Skeletal muscle cell (primary cell): ENCODE results near the gene RPL41.

ENCODE experiments used
- DNase-seq: peaks from one replicate; pipeline ENCODE4 v3.0.0-alpha.2; 2010; ENCODE audit warnings: low read depth
- H3K4me3 ChIP-seq: 2 replicates; pipeline ENCODE4 v1.5.1; 2011; ENCODE audit warnings: low read depth, mild to moderate bottlenecking, control low read depth, low read length, moderate library complexity

Gene RPL41

DNA sequence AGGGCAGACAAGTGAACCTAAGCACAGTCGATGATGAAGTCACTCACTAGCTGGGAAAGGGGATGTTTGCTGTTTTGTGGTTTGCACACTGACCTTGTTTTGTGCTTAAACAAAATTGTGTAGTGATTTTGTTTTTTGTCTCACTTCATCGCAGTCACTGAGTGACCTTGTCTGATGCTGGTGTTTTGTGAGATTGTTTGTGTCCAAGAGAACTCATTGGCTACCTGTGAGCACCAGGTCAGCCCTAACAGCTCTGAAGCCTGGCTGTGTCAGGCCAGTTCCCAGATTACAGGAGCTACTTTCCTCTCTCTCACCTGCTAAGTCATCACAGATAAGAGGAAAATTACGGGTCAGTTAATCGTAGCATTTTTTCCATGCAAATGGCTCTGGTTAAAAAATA is 7.7 kb downstream of the RPL41 start:
- no peak overlapping the region for H3K4me3 ChIP-seq
- DNase-seq: no peak

DNA sequence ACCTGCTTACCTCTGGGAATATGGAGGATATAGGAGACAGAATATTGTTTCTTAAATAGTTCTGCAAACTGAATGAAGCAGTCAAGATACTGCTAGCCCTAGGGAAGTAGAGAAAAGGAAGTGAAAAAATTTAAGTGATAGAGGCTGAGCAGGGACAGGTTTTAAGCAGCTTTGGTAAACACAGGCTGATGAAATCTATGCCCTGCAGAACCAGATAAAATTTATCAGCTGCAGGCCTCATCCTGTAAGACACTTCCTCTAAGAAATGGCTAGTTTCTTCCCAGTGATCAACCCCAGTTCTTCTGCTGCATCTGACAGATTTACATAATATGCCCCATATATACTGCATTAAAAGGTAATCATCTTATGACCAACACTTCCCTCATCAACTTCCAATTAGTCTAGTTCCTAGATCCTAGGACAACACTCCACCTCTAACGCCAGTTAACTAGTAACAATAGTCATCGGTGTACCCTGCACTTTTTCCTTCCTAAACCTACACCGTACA is 10.4 kb downstream of the RPL41 start:
- no peak overlapping the region for H3K4me3 ChIP-seq
- no peak for DNase-seq

DNA sequence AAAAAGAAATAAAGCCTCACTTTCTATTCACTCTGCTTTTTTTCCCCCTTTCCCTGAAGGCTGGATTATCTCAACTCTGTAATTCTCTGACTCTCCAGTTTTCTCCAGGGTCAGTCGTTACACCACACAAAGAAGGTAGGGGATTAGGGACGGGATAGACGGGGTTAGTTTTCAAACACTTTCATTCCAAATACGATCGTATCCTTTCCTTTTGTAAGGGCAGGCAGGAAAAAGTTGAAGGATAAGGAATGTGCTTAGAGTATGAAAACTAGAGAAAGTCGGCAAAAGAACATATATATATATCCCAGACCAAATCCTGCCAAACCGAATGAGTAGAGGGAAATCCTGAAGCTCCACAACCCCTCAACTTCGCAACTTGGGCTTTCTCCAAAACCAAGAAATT is 11.1 kb downstream of the RPL41 start:
- no peak for DNase-seq
- H3K4me3 ChIP-seq: peak overlapping the region; percentile 97

DNA sequence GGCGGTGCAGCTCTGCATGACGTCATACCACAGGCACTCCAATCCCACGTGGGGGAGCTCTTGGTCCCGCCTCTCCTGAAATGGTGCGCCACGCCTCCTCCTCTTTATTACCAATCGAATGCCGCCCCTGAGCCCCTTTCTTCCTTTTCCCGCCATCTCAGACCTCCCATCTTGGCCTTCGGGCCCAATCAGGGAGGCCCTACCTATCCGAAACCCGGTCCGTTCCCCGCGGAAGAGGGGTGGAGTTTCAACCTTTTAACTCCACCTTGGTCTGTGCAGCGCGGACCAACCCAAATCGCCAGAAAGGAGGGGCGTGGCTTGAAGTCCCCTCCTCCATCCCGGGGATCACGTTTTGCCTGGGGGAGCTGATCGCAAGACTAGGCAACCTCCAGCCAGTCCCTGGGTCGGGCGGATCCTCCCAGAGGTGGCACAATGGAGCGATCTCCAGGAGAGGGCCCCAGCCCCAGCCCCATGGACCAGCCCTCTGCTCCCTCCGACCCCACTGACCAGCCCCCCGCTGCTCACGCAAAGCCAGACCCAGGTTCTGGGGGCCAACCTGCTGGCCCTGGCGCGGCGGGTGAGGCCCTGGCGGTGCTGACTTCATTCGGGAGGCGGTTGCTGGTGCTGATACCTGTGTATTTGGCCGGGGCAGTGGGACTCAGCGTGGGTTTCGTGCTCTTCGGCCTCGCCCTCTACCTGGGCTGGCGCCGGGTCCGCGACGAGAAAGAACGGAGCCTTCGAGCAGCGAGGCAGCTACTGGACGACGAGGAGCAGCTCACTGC is 11.6 kb downstream of the RPL41 start, which contains the start of gene ESYT1:
ESYT1 (plus strand) TSS at position 380 of the 782 bp plus-strand sequence; CDS start at position 433, 53 bp downstream.
- DNase-seq: peak; percentile 99
- peak within 1 kb of the TSS; percentile 97 for H3K4me3 ChIP-seq

DNA sequence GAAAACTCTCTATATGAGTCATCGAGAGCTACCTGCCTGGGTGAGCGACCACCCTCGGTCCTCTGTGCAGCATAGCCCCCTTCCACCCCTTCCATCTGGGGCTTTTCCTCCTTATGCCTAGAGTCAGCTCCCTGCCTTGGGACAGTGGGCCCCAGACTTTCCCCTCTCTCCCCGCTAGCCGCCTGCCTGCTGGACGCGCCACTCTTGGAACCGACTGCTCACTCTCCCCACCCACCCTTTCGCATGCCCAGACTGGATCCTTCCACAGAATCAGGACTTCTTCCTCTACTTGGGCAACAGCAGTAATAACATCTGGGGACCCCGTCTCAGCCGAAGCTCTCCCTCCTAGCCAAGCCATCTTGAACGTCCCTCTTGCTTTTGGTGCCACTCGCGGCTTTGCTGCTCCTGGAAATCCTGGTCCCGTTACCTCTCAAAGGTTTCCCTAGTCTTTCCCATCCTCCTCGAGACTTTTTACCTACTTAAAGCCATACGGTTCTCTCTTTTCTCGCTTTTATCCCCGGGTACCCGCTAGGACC is 12.3 kb downstream of the RPL41 start:
- H3K4me3 ChIP-seq: peak overlapping the region; percentile 97
- DNase-seq: no peak

DNA sequence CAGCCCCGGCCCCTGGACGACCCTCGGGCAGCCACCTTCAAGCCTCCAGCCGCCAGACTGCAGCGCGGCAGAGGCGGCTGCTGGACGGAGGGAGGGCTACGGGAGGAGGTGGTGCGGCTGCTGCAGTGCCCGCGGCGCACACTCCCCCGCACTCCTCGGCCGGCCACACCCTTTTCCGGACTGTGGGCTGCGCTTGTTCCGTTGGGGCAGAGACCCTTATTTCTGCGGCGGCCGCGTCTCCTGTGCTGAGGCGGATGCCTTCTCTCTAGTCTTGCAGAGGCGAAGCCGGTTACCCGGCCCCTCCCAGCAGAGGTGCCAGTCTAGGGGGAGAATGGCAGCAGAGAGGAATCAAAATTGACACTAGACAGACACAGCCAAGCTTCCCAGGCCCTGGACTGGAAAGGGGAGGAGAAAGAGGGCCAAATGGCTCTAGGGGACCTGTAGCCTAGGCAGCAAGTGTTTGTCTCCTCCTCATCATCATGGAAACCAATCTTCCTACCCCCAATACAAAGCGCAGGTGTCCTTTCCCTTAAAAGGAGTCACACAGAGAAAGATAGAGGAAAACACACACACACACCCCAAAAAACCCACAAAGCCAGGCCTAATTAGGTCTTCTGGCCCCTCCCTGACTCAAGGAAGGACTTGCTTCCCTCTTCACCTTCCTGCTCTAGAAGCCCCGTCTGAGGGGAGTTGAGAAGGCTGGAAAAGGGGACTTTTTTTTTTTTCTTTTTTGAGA is 12.9 kb downstream of the RPL41 start:
- DNase-seq: no peak
- peak overlapping the region; percentile 97 for H3K4me3 ChIP-seq

DNA sequence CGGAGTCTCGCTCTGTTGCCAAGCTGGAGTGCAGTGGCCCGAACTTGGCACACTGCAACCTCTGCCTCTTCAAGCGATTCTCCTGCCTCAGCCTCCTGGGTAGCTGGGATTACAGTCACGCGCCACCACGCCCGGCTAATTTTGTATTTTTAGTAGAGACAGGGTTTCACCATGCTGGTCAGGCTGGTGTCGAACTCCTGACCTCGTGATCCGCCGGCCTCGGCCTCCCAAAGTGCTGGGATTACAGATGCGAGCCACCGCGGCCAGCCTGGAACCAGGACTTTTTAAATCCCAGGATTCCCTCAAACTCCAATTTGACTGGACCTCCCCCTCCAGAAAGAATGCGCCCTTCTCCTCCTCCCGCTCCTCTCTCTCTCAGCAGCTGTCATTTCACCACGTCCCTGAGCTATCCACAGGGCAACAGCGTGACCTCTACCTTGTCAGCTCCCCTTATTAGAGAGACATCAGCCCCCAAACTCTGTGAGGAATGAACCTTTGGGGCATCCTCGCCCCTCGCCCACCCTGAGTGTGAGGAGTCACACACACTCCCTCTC is 13.6 kb downstream of the RPL41 start:
- H3K4me3 ChIP-seq: peak overlapping the region; percentile 97

DNA sequence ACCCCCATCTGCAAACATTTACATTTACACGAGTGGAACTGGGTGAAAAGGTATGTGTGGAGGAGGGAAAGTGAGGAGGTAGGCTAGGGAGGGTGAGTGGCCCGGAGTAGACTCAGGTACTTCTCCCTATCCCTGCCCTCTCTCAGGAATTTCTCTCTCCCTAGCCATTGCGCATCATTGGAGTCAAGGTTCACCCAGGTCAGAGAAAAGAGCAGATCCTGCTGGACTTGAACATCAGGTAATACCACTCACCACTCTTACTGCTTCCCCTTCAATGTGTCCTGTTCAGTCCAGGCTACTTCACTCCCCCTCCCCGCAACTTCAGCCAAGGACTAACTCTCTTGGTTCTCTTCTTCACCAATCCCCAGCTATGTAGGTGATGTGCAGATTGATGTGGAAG is 14.4 kb downstream of the RPL41 start:
- no peak for DNase-seq
- no peak overlapping the region for H3K4me3 ChIP-seq

More for the DNA sequence above, 13.6 kb downstream of the RPL41 start:
- DNase-seq: no peak

DNA sequence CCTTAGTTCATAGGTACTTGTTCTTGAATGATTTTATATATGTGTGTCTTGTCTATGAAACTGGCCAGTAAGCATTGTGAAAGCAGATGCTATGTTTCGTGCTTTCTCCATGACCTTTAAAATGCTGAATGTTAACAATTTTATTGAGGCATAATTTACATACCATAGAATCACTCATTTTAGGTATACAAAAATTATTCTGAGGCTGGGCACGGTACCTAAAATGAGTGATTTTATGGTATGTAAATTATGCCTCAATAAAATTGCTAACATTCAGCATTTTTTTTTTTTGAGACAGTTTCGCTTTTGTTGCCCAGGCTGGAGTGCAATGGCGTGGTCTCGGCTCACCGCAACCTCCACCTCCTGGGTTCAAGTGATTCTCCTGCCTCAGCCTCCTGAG is 18.5 kb downstream of the RPL41 start:
- DNase-seq: no peak
- H3K4me3 ChIP-seq: no peak overlapping the region

DNA sequence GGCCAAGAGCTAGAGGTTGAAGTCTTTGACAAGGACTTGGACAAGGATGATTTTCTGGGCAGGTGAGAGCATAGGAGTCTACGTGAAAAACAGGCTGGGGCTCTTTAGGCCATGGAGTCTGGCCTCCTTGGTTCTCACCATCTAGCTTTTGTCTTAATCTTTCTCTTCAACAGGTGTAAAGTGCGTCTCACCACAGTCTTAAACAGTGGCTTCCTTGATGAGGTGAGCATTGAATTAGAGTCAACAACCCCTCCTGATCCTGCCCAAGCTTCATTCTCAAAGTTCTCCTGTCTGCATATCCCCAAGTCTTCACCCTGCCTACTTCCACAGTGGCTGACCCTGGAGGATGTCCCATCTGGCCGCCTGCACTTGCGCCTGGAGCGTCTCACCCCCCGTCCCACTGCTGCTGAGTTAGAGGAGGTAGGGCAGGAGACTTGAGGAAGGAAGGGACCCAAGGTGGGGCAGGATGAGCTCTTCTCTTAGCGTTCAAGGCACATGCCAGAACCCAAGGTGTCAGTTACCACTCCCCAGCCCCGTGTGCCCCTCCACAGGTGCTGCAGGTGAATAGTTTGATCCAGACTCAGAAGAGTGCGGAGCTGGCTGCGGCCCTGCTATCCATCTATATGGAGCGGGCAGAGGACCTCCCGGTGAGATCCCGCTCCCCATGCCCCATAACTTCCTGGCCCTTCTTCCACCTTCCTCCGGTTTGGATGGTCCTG is 21.6 kb downstream of the RPL41 start:
- DNase-seq: no peak
- H3K4me3 ChIP-seq: no peak overlapping the region

DNA sequence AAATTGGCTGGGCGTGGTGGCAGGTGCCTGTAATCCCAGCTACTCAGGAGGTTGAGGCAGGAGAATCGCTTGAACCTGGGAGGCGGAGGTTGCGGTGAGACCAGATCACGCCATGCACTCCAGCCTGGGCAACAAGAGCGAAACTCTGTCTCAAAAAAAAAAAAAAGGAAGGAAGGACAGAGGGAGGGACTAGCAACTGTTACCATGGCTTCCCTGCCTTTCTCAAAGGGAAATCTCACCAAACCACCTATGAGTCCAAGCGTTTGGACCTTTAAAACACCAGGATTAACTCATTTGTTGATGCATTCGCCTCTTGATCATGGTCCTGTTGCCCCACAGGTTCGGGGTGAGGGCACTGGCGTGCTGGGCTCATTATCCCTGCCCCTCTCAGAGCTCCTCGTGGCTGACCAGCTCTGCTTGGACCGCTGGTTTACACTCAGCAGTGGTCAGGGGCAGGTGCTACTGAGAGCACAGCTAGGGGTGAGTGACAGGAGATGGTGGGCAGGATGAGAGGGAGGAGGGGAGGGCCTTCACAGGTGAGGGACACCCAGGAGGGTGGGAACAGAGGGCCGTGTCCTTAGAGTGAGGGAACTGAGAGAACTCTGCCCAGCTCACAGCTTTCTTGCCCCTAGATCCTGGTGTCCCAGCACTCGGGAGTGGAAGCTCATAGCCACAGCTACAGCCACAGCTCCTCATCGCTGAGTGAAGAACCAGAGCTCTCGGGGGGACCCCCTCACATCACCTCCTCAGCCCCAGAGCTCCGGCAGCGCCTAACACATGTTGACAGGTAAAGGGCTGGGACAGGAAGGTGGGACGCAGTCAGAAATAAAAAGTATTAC is 25.7 kb downstream of the RPL41 start:
- no peak for DNase-seq
- no peak overlapping the region for H3K4me3 ChIP-seq

DNA sequence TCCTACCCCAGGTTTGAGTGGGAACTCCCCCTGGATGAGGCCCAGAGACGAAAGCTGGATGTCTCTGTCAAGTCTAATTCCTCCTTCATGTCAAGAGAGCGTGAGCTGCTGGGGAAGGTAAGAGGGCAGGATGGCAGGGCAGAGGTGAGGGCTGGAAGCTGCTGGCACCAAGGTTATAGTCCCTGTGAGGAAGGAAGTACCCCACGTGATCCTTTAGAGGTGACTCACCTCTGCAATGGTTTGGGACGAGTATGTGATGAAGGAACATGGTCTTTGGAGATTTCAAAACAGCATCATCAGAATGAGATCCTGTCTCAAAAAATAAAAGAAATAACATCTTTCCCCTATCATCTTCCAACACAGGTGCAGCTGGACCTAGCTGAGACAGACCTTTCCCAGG is 26.8 kb downstream of the RPL41 start:
- no peak overlapping the region for H3K4me3 ChIP-seq
- no peak for DNase-seq

DNA sequence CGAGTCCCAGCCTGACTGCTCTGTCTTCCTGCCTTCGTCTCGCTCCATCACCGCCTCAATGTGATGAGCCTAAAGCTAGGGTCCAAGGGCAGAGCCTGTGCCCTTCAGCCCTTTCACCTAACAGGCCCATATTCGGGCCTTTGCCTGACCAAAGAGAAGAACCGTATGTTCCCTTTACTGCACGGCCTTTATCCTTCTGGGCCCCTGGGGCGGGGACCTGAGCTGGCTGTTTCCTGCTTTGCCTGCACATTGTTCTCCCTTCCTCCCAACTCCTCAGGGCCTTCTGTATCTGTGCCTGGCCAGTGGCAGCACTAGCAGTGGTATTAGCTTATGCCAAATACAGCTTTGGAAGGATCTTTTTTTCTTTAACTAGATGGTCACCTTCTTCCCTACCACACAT is 27.4 kb downstream of the RPL41 start:
- DNase-seq: no peak
- H3K4me3 ChIP-seq: no peak overlapping the region

DNA sequence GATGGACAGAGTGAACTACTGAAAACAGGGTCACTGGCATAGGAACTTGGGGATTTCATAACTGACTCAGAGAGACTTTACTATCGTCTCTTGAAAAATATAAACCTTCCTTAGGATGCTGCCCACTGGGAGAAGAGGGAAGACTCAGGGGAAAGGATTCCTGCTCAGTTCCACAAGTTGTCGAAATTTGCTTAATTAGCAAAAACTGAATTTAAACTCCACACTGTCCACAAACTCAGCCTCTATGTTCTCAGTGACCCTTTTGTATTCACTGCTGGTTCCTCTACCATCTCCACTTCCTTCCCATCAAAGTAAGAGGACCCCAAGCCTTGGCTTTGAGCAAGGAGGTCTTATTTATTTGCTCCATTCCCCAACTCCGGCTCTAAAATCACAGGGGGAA is 28.8 kb downstream of the RPL41 start:
- no peak overlapping the region for H3K4me3 ChIP-seq
- DNase-seq: no peak

DNA sequence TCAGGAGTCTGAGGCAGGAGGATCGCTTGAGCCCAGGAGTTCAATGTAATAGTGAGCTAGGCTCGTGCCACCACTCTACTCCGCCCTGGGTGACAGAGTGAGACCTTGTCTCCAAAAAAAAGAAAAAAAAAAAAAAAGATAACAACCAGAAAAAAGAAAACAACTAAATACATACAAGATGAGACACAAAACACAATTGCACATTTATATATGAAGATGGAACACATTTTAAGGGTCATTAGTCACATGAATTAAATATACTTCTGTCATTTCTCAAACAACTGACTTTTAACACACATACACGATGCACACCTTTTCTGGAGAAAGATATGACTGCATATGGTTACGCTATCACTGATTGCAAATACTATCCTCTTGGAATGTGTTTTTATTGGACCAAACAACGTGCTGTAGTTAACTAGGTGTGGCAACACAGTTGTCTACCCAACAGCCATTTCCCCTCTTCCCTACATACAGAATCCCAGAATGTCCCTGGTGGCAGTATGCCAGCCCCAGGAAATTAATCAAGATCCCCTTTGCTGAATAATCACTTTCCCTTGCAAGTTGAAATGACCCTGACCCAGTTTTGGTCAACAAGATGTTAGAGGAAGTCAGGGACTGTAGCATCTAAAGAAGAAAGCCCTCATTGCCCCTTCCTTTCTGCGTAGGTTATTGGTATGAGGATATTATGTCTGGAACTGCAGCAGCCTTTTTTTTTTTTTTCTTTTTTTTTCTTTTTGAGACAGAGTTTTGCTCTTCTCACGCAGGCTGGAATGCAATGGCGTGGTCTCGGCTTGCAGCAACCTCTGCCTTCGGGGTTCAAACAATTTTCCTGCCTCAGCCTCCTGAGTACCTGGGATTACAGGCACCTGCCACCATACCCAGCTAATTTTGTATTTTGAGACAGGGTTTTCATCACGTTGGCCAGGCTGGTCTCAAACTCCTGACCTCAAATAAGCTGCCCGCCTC is 30.3 kb downstream of the RPL41 start:
- H3K4me3 ChIP-seq: no peak overlapping the region
- no peak for DNase-seq

DNA sequence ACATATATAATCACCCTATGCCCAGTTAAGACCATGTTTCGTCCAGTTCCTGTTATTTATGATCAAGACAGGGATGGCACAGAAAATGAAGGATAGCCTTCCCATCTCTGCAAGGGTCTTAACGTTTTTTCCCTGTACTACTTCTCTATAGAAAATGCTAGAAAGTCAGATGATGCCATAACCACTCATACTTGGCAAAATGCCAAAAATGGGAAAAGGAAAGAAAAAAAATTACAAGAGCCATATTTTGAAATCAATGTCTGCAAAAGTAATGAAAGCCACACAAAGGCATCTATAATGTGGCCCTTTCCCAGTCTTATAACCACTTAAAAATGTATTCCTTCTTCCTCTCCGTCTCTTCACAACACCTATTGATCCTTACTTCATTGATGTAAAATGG is 34.1 kb downstream of the RPL41 start:
- DNase-seq: no peak
- H3K4me3 ChIP-seq: no peak overlapping the region

DNA sequence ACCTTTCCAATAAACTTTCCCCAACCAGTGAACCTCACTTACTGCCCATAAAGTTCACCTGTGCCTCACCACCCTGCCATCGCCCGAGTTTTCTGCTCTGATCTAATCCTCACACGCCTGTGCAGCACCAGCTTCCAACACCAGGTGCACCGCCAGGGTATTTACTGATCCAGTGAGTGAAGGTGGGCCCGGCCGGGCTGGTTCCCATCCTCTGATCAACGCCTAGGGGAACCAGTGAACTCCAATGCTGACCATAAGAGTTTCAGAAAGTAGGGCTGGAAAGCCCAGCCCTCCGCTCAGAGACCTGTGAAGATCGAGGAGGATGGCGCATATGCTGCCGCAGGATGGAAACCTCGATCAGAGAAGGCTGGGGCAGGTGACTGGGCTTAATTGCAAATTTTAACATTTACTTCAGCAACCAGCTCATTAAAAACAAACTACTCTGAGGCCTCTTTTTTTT is 35.3 kb downstream of the RPL41 start:
- H3K4me3 ChIP-seq: peak overlapping the region; percentile 61
- no peak for DNase-seq
